HG03060 (cell line): ENCODE data around the gene TNFRSF4.
"Not testable (repeated sequence)": the region's sequence is repeated elsewhere in the genome, so short reads cannot be mapped to it uniquely, and the experiment has no call there.

Source experiments
- ATAC-seq: cut with Tn5 transposase; IDR thresholded peaks from one replicate; pipeline ENCODE4 v1.9.1; 2021; ENCODE audit warnings: low read depth, moderate number of reproducible peaks; ENCODE audit not compliant: unreplicated experiment

TNFRSF4 gene

GRCh38 chr1:1204998-1205768 lies 8.8 kb downstream of the TNFRSF4 start:
- no peak for ATAC-seq

- ATAC-seq = no peak
These were observed 9.5 kb downstream of the TNFRSF4 start for GRCh38 chr1:1204425-1204920.

- no peak for ATAC-seq
These were observed 10.2 kb downstream of the TNFRSF4 start for GRCh38 chr1:1203561-1204424.

GRCh38 chr1:1202831-1203560 lies 11.0 kb downstream of the TNFRSF4 start:
- no peak for ATAC-seq

- no peak for ATAC-seq
These were observed 12.8 kb downstream of the TNFRSF4 start for GRCh38 chr1:1200876-1201810.

GRCh38 chr1:1199961-1200875 lies 13.7 kb downstream of the TNFRSF4 start:
- ATAC-seq = no peak

- no peak for ATAC-seq
These were observed 14.6 kb downstream of the TNFRSF4 start for GRCh38 chr1:1199141-1199960.

- no peak for ATAC-seq
These were observed 15.4 kb downstream of the TNFRSF4 start for GRCh38 chr1:1198423-1199140.

GRCh38 chr1:1197551-1198422 lies 16.2 kb downstream of the TNFRSF4 start:
- no peak for ATAC-seq

GRCh38 chr1:1197188-1197500 lies 16.8 kb downstream of the TNFRSF4 start:
- ATAC-seq = no peak

- ATAC-seq = no peak
These were observed 17.3 kb downstream of the TNFRSF4 start for GRCh38 chr1:1196431-1197187.

GRCh38 chr1:1195726-1196125 lies 18.2 kb downstream of the TNFRSF4 start:
- ATAC-seq = not testable (repeated sequence)

- ATAC-seq = no peak
These were observed 19.2 kb downstream of the TNFRSF4 start for GRCh38 chr1:1194723-1195122.

GRCh38 chr1:1191734-1192133 lies 22.2 kb downstream of the TNFRSF4 start:
- ATAC-seq = no peak

- no peak for ATAC-seq
These were observed 24.8 kb downstream of the TNFRSF4 start for GRCh38 chr1:1189111-1189510.

GRCh38 chr1:1187938-1188337 lies 26.0 kb downstream of the TNFRSF4 start:
- ATAC-seq = no peak
